Heart right ventricle (tissue), 16 donors: ENCODE results near the gene TRPT1. TPM values are rescaled to one million over a fixed set of nuclear protein-coding genes. Genes with fewer than 3 reads are reported as not detected.
A peak's percentile ranks its signal among the peaks of the same experiment; 100 is the strongest.

Experiments used
- ATAC-seq, 8 donors: fragments of 200-7000 bp; cut with Tn5 transposase; one replicate each; pipeline ENCODE4 v1.9.1; 2020; ENCODE audit warnings: mild to moderate bottlenecking in 8 of 8, moderate library complexity in 8 of 8, moderate number of reproducible peaks in 1 of 8
- DNase-seq, 2 donors: peaks; one replicate each; pipeline ENCODE4 v3.0.0-alpha.2; 2020
- H3K27ac ChIP-seq, 10 donors: fragments of 200-600 bp; sonication (generic) in 2 of 10; one replicate each; pipeline versions ENCODE4 v1.5.0 to v1.8.0; 2020 to 2022; ENCODE audit warnings: mild to moderate bottlenecking in 3 of 10
- H3K27me3 ChIP-seq, 7 donors: fragments of 200-600 bp; one replicate each; pipeline ENCODE4 v1.8.0; 2021 to 2022; ENCODE audit warnings: mild to moderate bottlenecking in 2 of 7
- H3K36me3 ChIP-seq, 9 donors: fragments of 200-600 bp; sonication (generic) in 1 of 9; one replicate each; pipeline versions ENCODE4 v1.5.0 to v1.8.0; 2020 to 2022; ENCODE audit warnings: mild to moderate bottlenecking in 2 of 9
- H3K4me1 ChIP-seq, 9 donors: fragments of 200-600 bp; sonication (generic) in 1 of 9; one replicate each; pipeline versions ENCODE4 v1.5.0 to v1.8.0; 2020 to 2022; ENCODE audit warnings: mild to moderate bottlenecking in 4 of 9
- H3K4me3 ChIP-seq, 10 donors: fragments of 200-600 bp; sonication (generic) in 2 of 10; one replicate each; pipeline versions ENCODE4 v1.5.0 to v1.8.0; 2020 to 2022; ENCODE audit warnings: mild to moderate bottlenecking in 7 of 10, moderate library complexity in 2 of 10
- H3K9me3 ChIP-seq, 11 donors: fragments of 200-600 bp in 10 of 11; sonication (generic) in 2 of 11; one replicate each; pipeline versions ENCODE4 v1.5.0 to v1.8.0; 2013 to 2022; ENCODE audit warnings: mild to moderate bottlenecking in 2 of 11, control low read depth in 1 of 11, moderate library complexity in 1 of 11
- CTCF ChIP-seq, 9 donors: fragments of 200-600 bp; sonication (generic) in 2 of 9; IDR thresholded peaks; one replicate each; pipeline versions ENCODE4 v1.5.0 to v1.8.0; 2021 to 2022; ENCODE audit warnings: antibody characterized with exemption in 9 of 9, mild to moderate bottlenecking in 5 of 9, moderate library complexity in 1 of 9
- WGBS, 2 donors: extraction: QIAGEN DNeasy Blood & Tissue Kit; methylation state at CpG; one replicate each; pipeline ENCODE4 v1.1.7; 2013; ENCODE audit warnings: inconsistent platforms in 1 of 2; 5-methylcytosine and 5-hydroxymethylcytosine counted together
- intact Hi-C, 10 donors: fragments of 100-400 bp; cut with DNase I; formaldehyde crosslinking; loops; one replicate each; pipeline versions ENCODE4 v1.11.1 to v1.14.2; 2022
- polyA plus RNA-seq, 2 donors: library from polyadenylated mRNA; stranded (reverse); fragments of 200-250 nt; gene quantifications; one replicate each; pipeline ENCODE4 v1.2.3, GENCODE V29; 2013
- total RNA-seq, 10 donors: library from RNA; stranded (reverse); fragmentation: NEBNext Ultra II Directional in 3 of 10; extraction: Animal tissue kit (Norgen Biotek cat#: 25700) in 3 of 10; gene quantifications; one replicate each; pipeline versions ENCODE4 v1.2.1 to v1.2.4, GENCODE V29; 2021 to 2023
- donor health status: Arrhythmogenic right ventricular cardiomyopathy.
- donor health status: ischemic (EF 13 %, LVEDD 7.1; RV severe dilation, severe dysfunction).
- donor health status: healthy with polysubstance abuse.
- donor health status: DM: no; HTN: yes; CAD: no.
- donor health status: DM: no; HTN: no; CAD: no.
- donor health status: ischemic (EF 25% LVEDD 6.9; RV normal size, moderate dysfunction).
- donor health status: ischemic (EF 25% LVEDD 5.7; RV mildly dilated, moderate dysfunction).
- donor health status: healthy.
- donor health status: DM: yes; HTN: yes; CAD: no.
- donor health status: Ischemic cardiomyopathy.
- donor health status: ischemic (EF 35%, LVEDD 5.7; RV mildly dilated, moderate dysfunction).
- donor health status: nonischemic (EF 11% LVEDD 7.7; RV severe dilation, severe dysfunction).
- donor health status: DM: yes; HTN: yes; CAD: no.
- donor health status: PGD.
- donor health status: ischemic (EF 29% LVEDD 5.4; RV normal size, mild dysfunction).
- donor health status: nonischemic (EF 23%, LVEDD 6.1; RV moderate dilation, normal function).

The TRPT1 gene
- total and polyA plus RNA-seq, 12 donors: 50.5 to 188 (median 67.1) TPM

GRCh38 chr11:64229744-64230170 is 3.8 kb upstream of the TRPT1 start:
- H3K9me3 ChIP-seq: no peaks in the 10 kb centered on the region
- 30 to 32% methylated on average over 13 of the region's 13 CpGs for WGBS, 2 donors
- no peaks in the 10 kb centered on the region for H3K27me3 ChIP-seq
- intact Hi-C loops: loop anchor here in 1 of 10 donors (5.0 kb wide), 1 partner anchor 42 kb away; the partner anchor contains the start of gene STIP1
- H3K4me1 ChIP-seq: peaks cover 14 to 76% (median 62%) of the 10 kb centered on the region in 9 donors
- TF ChIP-seq CTCF (IDR thresholded peaks at IDR 0.05): no peak
- ATAC-seq: no peak
- H3K36me3 ChIP-seq: peaks cover 0 to 6% (median 0%) of the 10 kb centered on the region in 9 donors
- DNase-seq: no peak
- H3K27ac ChIP-seq: peak overlapping the region; percentile 4 to 99 (median 96)
- peak overlapping the region; percentile 39 to 88 (median 75) for H3K4me3 ChIP-seq

DNA sequence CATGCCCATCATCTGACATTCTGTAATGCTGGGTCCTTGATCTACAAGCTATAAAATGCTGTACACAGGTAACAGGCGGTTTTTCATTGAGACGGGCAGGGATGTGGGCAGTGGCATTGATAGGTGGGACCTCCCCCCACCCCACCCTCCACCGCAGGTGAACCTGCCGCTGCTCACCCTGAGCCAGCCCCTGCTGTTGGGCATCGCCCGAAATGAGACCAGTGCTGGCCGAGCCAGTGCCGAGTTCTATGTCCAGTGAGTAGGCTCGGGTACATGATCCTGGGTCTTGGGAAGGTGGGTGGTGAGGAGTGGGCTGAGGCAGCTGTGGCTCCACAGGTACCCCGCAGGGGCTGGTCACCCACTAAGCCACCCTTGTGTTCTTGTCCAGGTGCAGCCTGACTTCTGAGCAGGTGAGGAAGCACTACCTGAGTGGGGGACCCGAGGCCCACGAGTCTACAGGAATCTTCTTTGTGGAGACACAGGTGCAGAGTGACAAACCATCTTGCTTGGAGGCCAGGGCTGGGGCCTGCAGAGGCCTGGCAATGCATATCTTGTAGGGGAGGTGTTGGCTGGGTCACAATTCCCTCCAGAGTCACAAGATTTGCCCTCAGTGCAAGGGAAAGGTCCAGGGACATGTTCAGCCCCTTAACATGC is 3.2 kb upstream of the TRPT1 start:
- DNase-seq (no peak), ATAC-seq (no peak)
- Histone ChIP-seq H3K9me3 (no peaks in the 10 kb centered on the region), H3K36me3 (peaks cover 0 to 9% (median 0%) of the 10 kb centered on the region in 9 donors), H3K27ac (peak overlapping the region in 9 of 10 donors; percentile 90 to 99 (median 96)), H3K4me3 (peak overlapping the region in 5 of 10 donors; percentile 53 to 87 (median 75)), H3K4me1 (peaks cover 14 to 81% (median 64%) of the 10 kb centered on the region in 9 donors), H3K27me3 (no peaks in the 10 kb centered on the region)
- intact Hi-C loops: loop anchor here in 1 of 10 donors (5.0 kb wide), 1 partner anchor 42 kb away; the partner anchor contains the start of gene STIP1
- TF ChIP-seq CTCF (IDR thresholded peaks at IDR 0.05): no peak
- WGBS, 2 donors: 90 to 91% methylated on average over 12 of the region's 12 CpGs

GRCh38 chr11:64227405-64227956 is 1.5 kb upstream of the TRPT1 start:
- Histone ChIP-seq H3K36me3 (peaks cover 0 to 27% (median 0%) of the 10 kb centered on the region in 9 donors), H3K4me1 (peaks cover 16 to 71% (median 54%) of the 10 kb centered on the region in 9 donors), H3K27me3 (no peaks in the 10 kb centered on the region), H3K27ac (peak overlapping the region in 9 of 10 donors; percentile 90 to 96 (median 96)), H3K9me3 (no peaks in the 10 kb centered on the region), H3K4me3 (peak overlapping the region in 9 of 10 donors; percentile 64 to 95 (median 78))
- no peak for TF ChIP-seq CTCF (IDR thresholded peaks at IDR 0.05)
- intact Hi-C loops: loop anchor here in 2 of 10 donors (2.0 to 5.0 kb wide), 2 partner anchors 40 to 43 kb away; partner anchors contain the start of gene STIP1 (in 1 of the 2)
- WGBS, 2 donors: 82 to 85% methylated on average over 3 of the region's 3 CpGs
- ATAC-seq (no peak), DNase-seq (no peak)

DNA sequence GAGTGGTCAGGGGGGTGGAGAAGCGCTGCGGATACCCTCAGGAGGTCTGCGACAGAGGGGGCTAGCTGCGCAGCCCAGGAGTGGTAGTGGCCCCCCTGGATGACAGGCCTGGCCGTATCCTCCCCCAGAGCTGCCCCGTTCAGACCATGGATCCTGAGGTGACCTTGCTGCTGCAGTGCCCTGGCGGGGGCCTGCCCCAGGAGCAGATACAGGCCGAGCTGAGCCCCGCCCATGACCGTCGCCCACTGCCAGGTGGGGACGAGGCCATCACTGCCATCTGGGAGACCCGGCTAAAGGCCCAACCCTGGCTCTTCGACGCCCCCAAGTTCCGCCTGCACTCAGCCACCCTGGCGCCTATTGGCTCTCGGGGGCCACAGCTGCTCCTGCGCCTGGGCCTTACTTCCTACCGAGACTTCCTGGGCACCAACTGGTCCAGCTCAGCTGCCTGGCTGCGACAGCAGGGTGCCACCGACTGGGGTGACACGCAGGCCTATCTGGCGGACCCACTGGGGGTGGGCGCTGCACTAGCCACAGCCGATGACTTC is 593 bp upstream of the TRPT1 start:
- no peaks in the 10 kb centered on the region for H3K27me3 ChIP-seq
- WGBS, 2 donors: 13 to 14% methylated on average over 26 of the region's 26 CpGs
- ATAC-seq: peak; percentile 26 to 64 (median 48)
- peak overlapping the region; percentile 90 to 96 (median 95) for H3K27ac ChIP-seq
- peaks cover 16 to 65% (median 47%) of the 10 kb centered on the region in 9 donors for H3K4me1 ChIP-seq
- H3K4me3 ChIP-seq: peak overlapping the region; percentile 64 to 95 (median 76)
- H3K9me3 ChIP-seq: no peaks in the 10 kb centered on the region
- H3K36me3 ChIP-seq: peaks cover 0 to 36% (median 0%) of the 10 kb centered on the region in 9 donors
- no peak for TF ChIP-seq CTCF (IDR thresholded peaks at IDR 0.05)
- peak; percentile 60 to 67 for DNase-seq
- intact Hi-C loops: loop anchor here in 2 of 10 donors (2.0 to 5.0 kb wide), 2 partner anchors 39 to 42 kb away; partner anchors contain the start of gene STIP1 (in 1 of the 2)
